GM12878 (cell line): ENCODE results near the gene GALNT16. TPM values are rescaled to one million over a fixed set of nuclear protein-coding genes. Genes with fewer than 3 reads are reported as not detected.

Experiments
- ATAC-seq: fragments of 200-7000 bp; cut with Tn5 transposase; 3 replicates; pipeline ENCODE4 v1.9.1; 2020; ENCODE audit warnings: mild to moderate bottlenecking, moderate library complexity
- BruUV-seq: library from RNA; stranded (reverse); fragments of 400-500 nt; replicated peaks from 2 replicates; lab custom pipeline; 2021; lab: Mats Ljungman, UMichigan
- CTCF ChIA-PET: fragments of 300-600 bp; sonication (Branson Sonifier 250); formaldehyde crosslinking; extraction: SDS; loops from one replicate; lab custom pipeline; 2021; ENCODE audit warnings: inconsistent platforms; lab: Yijun Ruan, JAX
- POLR2A ChIA-PET: fragments of 350-600 bp; formaldehyde crosslinking; extraction: SDS; loops from one replicate; lab custom pipeline; 2021; ENCODE audit warnings: inconsistent platforms; lab: Charles Lee
- RAD21 ChIA-PET: fragments of 300-600 bp; sonication (Branson Sonifier 250); formaldehyde crosslinking; loops from one replicate; lab custom pipeline; 2023; ENCODE audit warnings: antibody characterized with exemption; ENCODE audit not compliant: unreplicated experiment; lab: Charles Lee
- SMC1A ChIA-PET: fragments of 300-600 bp; sonication (Branson Sonifier 250); formaldehyde crosslinking; loops from one replicate; lab custom pipeline; 2023; ENCODE audit not compliant: unreplicated experiment, uncharacterized antibody; lab: Charles Lee
- DNase-seq: peaks from one replicate; pipeline ENCODE4 v3.0.0-alpha.2; 2011; ENCODE audit warnings: low read depth, low spot score
- FAIRE-seq: peaks from 3 replicates; lab custom pipeline; 2011; peaks lifted over from hg19 to GRCh38; lab: Jason Lieb, UNC
- H2AFZ ChIP-seq: 2 replicates; pipeline ENCODE4 v1.6.0; 2011; ENCODE audit warnings: low read depth, low read length, control low read depth; ENCODE audit not compliant: control insufficient read depth
- H3K27ac ChIP-seq: 2 replicates; pipeline ENCODE4 v1.5.1; 2011; ENCODE audit warnings: control low read depth; ENCODE audit not compliant: control insufficient read depth, insufficient read depth
- H3K27me3 ChIP-seq, 2 experiments: replicated peaks in 1 of 2; 2 replicates each; pipeline versions ENCODE4 v1.6.0 to v1.6.1; 2011; ENCODE audit warnings: low read length in 1 of 2; ENCODE audit not compliant: control insufficient read depth in 2 of 2, insufficient read depth in 2 of 2
- H3K36me3 ChIP-seq, 2 experiments: 2 replicates each; pipeline ENCODE4 v1.5.1; 2011; ENCODE audit warnings: low read length in 1 of 2; ENCODE audit not compliant: control insufficient read depth in 2 of 2, insufficient read depth in 2 of 2
- H3K4me1 ChIP-seq: 2 replicates; pipeline ENCODE4 v1.6.1; 2011; ENCODE audit warnings: mild to moderate bottlenecking, low read length, moderate library complexity, mixed read lengths; ENCODE audit not compliant: control insufficient read depth, insufficient read depth
- H3K4me2 ChIP-seq: 2 replicates; pipeline ENCODE4 v1.6.0; 2011; ENCODE audit warnings: control low read depth; ENCODE audit not compliant: control insufficient read depth, insufficient read depth
- H3K4me3 ChIP-seq: fragments of 200-600 bp; sonication (generic); 2 replicates; pipeline ENCODE4 v1.5.1; 2016
- H3K79me2 ChIP-seq: 2 replicates; pipeline ENCODE4 v1.6.0; 2011; ENCODE audit warnings: low read length; ENCODE audit not compliant: control insufficient read depth, insufficient read depth
- H3K9ac ChIP-seq: 2 replicates; pipeline ENCODE4 v1.8.0; 2011; ENCODE audit warnings: low read length, control low read depth, mixed read lengths; ENCODE audit not compliant: control insufficient read depth, insufficient read depth
- H3K9me3 ChIP-seq: replicated peaks from 3 replicates; pipeline ENCODE4 v1.5.1; 2011; ENCODE audit warnings: mild to moderate bottlenecking, low read length; ENCODE audit not compliant: control insufficient read depth, insufficient read depth
- H4K20me1 ChIP-seq: 2 replicates; pipeline ENCODE4 v1.6.0; 2011; ENCODE audit not compliant: control insufficient read depth, insufficient read depth
- CBX5 ChIP-seq: sonication (generic); IDR thresholded peaks from 2 replicates; pipeline ENCODE4 v1.6.1; 2016; ENCODE audit warnings: low read depth, moderate library complexity, mild to moderate bottlenecking, inconsistent platforms
- CEBPB ChIP-seq, 2 experiments: fragments of 150-350 bp in 1 of 2; IDR thresholded peaks; 2 replicates each; pipeline ENCODE4 v1.6.1; 2012 to 2014; ENCODE audit warnings: low read depth in 2 of 2, low read length in 2 of 2, borderline replicate concordance in 1 of 2, inconsistent platforms in 1 of 2
- CREB1 ChIP-seq: IDR thresholded peaks from 2 replicates; pipeline ENCODE4 v1.6.1; 2012; ENCODE audit warnings: low read depth, mild to moderate bottlenecking, inconsistent platforms
- ELK1 ChIP-seq: IDR thresholded peaks from 2 replicates; pipeline ENCODE4 v1.6.1; 2012; ENCODE audit warnings: low read depth, low read length, improper control_type of control experiment
- HSF1 ChIP-seq: fragments of 150-350 bp; IDR thresholded peaks from 2 replicates; pipeline ENCODE4 v1.6.1; 2014; ENCODE audit warnings: mild to moderate bottlenecking, low read depth, low read length
- MTA3 ChIP-seq: IDR thresholded peaks from 2 replicates; pipeline ENCODE4 v1.6.1; 2012; ENCODE audit warnings: low read length, inconsistent platforms, borderline replicate concordance
- MXI1 ChIP-seq: fragments of 150-350 bp; IDR thresholded peaks from 2 replicates; pipeline ENCODE4 v1.6.1; 2011; ENCODE audit warnings: low read depth, mild to moderate bottlenecking, inconsistent platforms, low read length, improper control_type of control experiment
- PAX8 ChIP-seq: fragments of 450-650 bp; IDR thresholded peaks from 2 replicates; pipeline ENCODE4 v1.6.1; 2017; ENCODE audit warnings: mild to moderate bottlenecking, moderate library complexity
- SMAD5 ChIP-seq: IDR thresholded peaks from 2 replicates; pipeline ENCODE4 v1.6.1; 2016; ENCODE audit warnings: antibody characterized with exemption, low read depth
- TAF1 ChIP-seq: IDR thresholded peaks from 2 replicates; pipeline ENCODE4 v1.6.1; 2011; ENCODE audit warnings: mild to moderate bottlenecking, low read depth, low read length, borderline replicate concordance
- YBX1 ChIP-seq: fragments of 450-650 bp; IDR thresholded peaks from 2 replicates; pipeline ENCODE4 v1.6.1; 2016; ENCODE audit warnings: antibody characterized with exemption
- ZBTB11 ChIP-seq: fragments of 450-650 bp; formaldehyde crosslinking; IDR thresholded peaks from 2 replicates; pipeline ENCODE4 v1.5.0; 2022; ENCODE audit warnings: mild to moderate bottlenecking, missing genetic modification characterization
- ZNF217 ChIP-seq: fragments of 450-650 bp; IDR thresholded peaks from 2 replicates; pipeline ENCODE4 v1.6.1; 2017; ENCODE audit warnings: antibody characterized with exemption, mild to moderate bottlenecking
- WGBS: methylation state at CpG from one replicate; pipeline ENCODE4 v1.1.6; 2016; ENCODE audit warnings: low lambda C conversion rate; ENCODE audit not compliant: insufficient replicate concordance, insufficient coverage; ENCODE audit errors: missing lambda C conversion rate; 5-methylcytosine and 5-hydroxymethylcytosine counted together
- in situ Hi-C: fragments of 300-500 bp; cut with MboI; formaldehyde crosslinking; loops from 9 replicates; pipeline ENCODE4 v1.14.3; 2018; ENCODE audit warnings: mixed read lengths
- intact Hi-C: fragments of 100-400 bp; cut with micrococcal nuclease; formaldehyde crosslinking; loops from one replicate; pipeline ENCODE4 v1.14.2; 2022; ENCODE audit not compliant: unreplicated experiment
- polyA plus RNA-seq, 11 experiments: library from polyadenylated mRNA; depleted of rRNA in 4 of 11; unstranded in 6 of 11; stranded (reverse) in 5 of 11; fragments of >200 nt; fragmentation: Nextera tagmentation in 4 of 11; fragmentation: Illumina TruSeq in 1 of 11; extraction: Ambion mirVana in 4 of 11; extraction: Trizol in 1 of 11; gene quantifications; 1 replicate in 1 of 11; 2 replicates in 10 of 11; pipeline versions ENCODE4 v1.2.1 to v1.2.3, GENCODE V29; 2011 to 2016; ENCODE audit warnings: inconsistent platforms in 2 of 11, missing spikeins in 2 of 11, low read depth in 1 of 11
- total RNA-seq, 4 experiments: library from RNA; depleted of rRNA in 3 of 4; stranded (reverse); fragments of >200 nt in 3 of 4; fragmentation: Illumina TruSeq in 1 of 4; extraction: Trizol in 1 of 4; gene quantifications; 2 replicates each; pipeline versions ENCODE4 v1.2.1 to v1.2.3, GENCODE V29; 2013 to 2021
- TF ChIP-seq, protein P1 (sequence below): fragments of 450-650 bp; IDR thresholded peaks from 2 replicates; pipeline ENCODE4 v1.6.1; 2016; ENCODE audit warnings: mild to moderate bottlenecking
- TF ChIP-seq, protein P2 (sequence below): IDR thresholded peaks from 2 replicates; pipeline ENCODE4 v1.6.1; 2011; ENCODE audit warnings: borderline replicate concordance, low read depth, mild to moderate bottlenecking, moderate library complexity, mixed read lengths, low read length; ENCODE audit not compliant: insufficient read depth; ENCODE audit errors: extremely low read length

The GALNT16 gene
- total and polyA plus RNA-seq, 10 of the 15 experiments (the other 5 are each of a cell fraction or from before 2014, with no cell fraction given): under 0.01 to 0.08 (median 0.03) TPM; not detected in 3

DNA sequence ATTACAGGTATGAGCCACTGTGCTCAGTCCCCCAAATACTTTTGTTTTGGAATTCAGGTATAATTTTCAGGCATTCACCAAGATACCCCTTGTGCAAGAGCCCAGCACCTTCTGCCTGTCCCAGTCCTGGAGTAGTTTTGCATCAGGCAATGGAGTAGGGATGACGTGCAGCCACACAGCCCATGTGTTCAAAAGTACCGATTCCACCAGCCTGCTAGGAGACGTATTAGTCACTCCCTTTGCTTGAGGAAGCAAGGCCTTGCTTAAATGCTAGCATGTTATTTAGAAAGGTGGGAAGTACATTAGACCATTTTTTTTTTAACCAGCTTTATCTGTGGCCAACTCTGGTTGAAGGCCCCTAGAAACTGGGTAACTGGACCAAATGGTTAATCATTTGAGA lies 15.0 kb upstream of the GALNT16 start:
- Histone ChIP-seq H4K20me1 (no peaks in the 10 kb centered on the region), H3K4me3 (no peak overlapping the region), H3K4me2 (no peak overlapping the region), H3K36me3 (peaks cover 0 to 6% of the 10 kb centered on the region in 2 experiments; a peak in 1 of 4 replicates), H3K79me2 (no peaks in the 10 kb centered on the region), H3K9ac (no peak overlapping the region), H3K27ac (no peak overlapping the region), H3K9me3 (no peaks in the 10 kb centered on the region), H3K4me1 (no peaks in the 10 kb centered on the region), H3K27me3 (no peaks in the 10 kb centered on the region), H2AFZ (no peak overlapping the region)
- in situ Hi-C loops (loop anchor here (25.0 kb wide), 1 partner anchor 492 kb away; no protein-coding TSS in a partner anchor), intact Hi-C loops (loop anchor here (5.0 kb wide), 1 partner anchor 117 kb away; no protein-coding TSS in a partner anchor)
- no peak for ATAC-seq
- TF ChIP-seq SMAD5: no peak
- TF ChIP-seq, protein P1, sequence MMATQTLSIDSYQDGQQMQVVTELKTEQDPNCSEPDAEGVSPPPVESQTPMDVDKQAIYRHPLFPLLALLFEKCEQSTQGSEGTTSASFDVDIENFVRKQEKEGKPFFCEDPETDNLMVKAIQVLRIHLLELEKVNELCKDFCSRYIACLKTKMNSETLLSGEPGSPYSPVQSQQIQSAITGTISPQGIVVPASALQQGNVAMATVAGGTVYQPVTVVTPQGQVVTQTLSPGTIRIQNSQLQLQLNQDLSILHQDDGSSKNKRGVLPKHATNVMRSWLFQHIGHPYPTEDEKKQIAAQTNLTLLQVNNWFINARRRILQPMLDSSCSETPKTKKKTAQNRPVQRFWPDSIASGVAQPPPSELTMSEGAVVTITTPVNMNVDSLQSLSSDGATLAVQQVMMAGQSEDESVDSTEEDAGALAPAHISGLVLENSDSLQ: no peak
- TF ChIP-seq CEBPB (IDR thresholded peaks at IDR 0.05; ENCODE audit: borderline replicate concordance in 1 of 2, low read depth in 2 of 2, low read length in 2 of 2): no peak
- TF ChIP-seq YBX1: no peak
- no peak for TF ChIP-seq HSF1
- TF ChIP-seq ZNF217: no peak
- no peak for TF ChIP-seq CREB1
- no peak for TF ChIP-seq ZBTB11 (CRISPR knock-in tag)
- no peak for TF ChIP-seq ELK1
- TF ChIP-seq PAX8: no peak
- TF ChIP-seq, protein P2, sequence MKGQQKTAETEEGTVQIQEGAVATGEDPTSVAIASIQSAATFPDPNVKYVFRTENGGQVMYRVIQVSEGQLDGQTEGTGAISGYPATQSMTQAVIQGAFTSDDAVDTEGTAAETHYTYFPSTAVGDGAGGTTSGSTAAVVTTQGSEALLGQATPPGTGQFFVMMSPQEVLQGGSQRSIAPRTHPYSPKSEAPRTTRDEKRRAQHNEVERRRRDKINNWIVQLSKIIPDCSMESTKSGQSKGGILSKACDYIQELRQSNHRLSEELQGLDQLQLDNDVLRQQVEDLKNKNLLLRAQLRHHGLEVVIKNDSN: no peak
- TF ChIP-seq TAF1: no peak
- TF ChIP-seq MXI1: no peak
- TF ChIP-seq MTA3: no peak
- TF ChIP-seq CBX5: no peak
- SMC1A ChIA-PET: interaction anchor here (1.1 to 2.7 kb wide), 2 partner anchors 9 to 12 kb away, joined by 4 to 7 read pairs; no protein-coding TSS in a partner anchor
- CTCF ChIA-PET: interaction anchor here (1.0 kb wide), 2 partner anchors 215 to 220 kb away, joined by 3 to 4 read pairs; no protein-coding TSS in a partner anchor
- RAD21 ChIA-PET: interaction anchor here (0.7 kb wide), 1 partner anchor 215 kb away, joined by 4 read pairs; no protein-coding TSS in a partner anchor
- no TSS peak for BruUV-seq
- WGBS: 77% methylated on average over 3 of the region's 3 CpGs
- FAIRE-seq: no peak
- no peak for DNase-seq
- POLR2A ChIA-PET: interaction anchor here (0.7 kb wide), 1 partner anchor 152 kb away, joined by 4 read pairs; no protein-coding TSS in a partner anchor
